ENCODE data around the gene ZCCHC17.

ZCCHC17 gene

GRCh38 chr1:31348449-31348848, 51.6 kb downstream of the ZCCHC17 start:
- no peaks in the 10 kb centered on the region for H3K27me3 ChIP-seq (ENCODE audit: control insufficient read depth, insufficient read depth, low read length)
- no peaks in the 10 kb centered on the region for H3K4me1 ChIP-seq (ENCODE audit: control insufficient read depth, insufficient read depth, low read length)
- peaks cover 13% of the 10 kb centered on the region for H3K36me3 ChIP-seq (ENCODE audit: control insufficient read depth, insufficient read depth, low read length)
- no peaks in the 10 kb centered on the region for H3K9me3 ChIP-seq (ENCODE audit: control insufficient read depth, insufficient read depth, low read length)
- no peak overlapping the region for H3K9ac ChIP-seq (ENCODE audit: low read depth, low read length)
- H3K4me3 ChIP-seq (ENCODE audit: low read depth, low read length) = no peak overlapping the region

GRCh38 chr1:31354283-31354682, 57.5 kb downstream of the ZCCHC17 start:
- no peaks in the 10 kb centered on the region for H3K4me1 ChIP-seq (ENCODE audit: control insufficient read depth, insufficient read depth, low read length)
- H3K9ac ChIP-seq (ENCODE audit: low read depth, low read length) = no peak overlapping the region
- no peak overlapping the region for H3K4me3 ChIP-seq (ENCODE audit: low read depth, low read length)
- peaks cover 8% of the 10 kb centered on the region for H3K36me3 ChIP-seq (ENCODE audit: control insufficient read depth, insufficient read depth, low read length)
- no peaks in the 10 kb centered on the region for H3K9me3 ChIP-seq (ENCODE audit: control insufficient read depth, insufficient read depth, low read length)
- H3K27me3 ChIP-seq (ENCODE audit: control insufficient read depth, insufficient read depth, low read length) = no peaks in the 10 kb centered on the region

- H3K27me3 ChIP-seq (ENCODE audit: control insufficient read depth, insufficient read depth, low read length) = no peaks in the 10 kb centered on the region
- H3K4me3 ChIP-seq (ENCODE audit: low read depth, low read length) = no peak overlapping the region
- peaks cover 9% of the 10 kb centered on the region for H3K36me3 ChIP-seq (ENCODE audit: control insufficient read depth, insufficient read depth, low read length)
- no peaks in the 10 kb centered on the region for H3K4me1 ChIP-seq (ENCODE audit: control insufficient read depth, insufficient read depth, low read length)
- H3K9ac ChIP-seq (ENCODE audit: low read depth, low read length) = no peak overlapping the region
- H3K9me3 ChIP-seq (ENCODE audit: control insufficient read depth, insufficient read depth, low read length) = no peaks in the 10 kb centered on the region
Measured at GRCh38 chr1:31356427-31356826, 59.6 kb downstream of the ZCCHC17 start.

GRCh38 chr1:31361607-31362006, 64.8 kb downstream of the ZCCHC17 start:
- Histone ChIP-seq H3K9ac (ENCODE audit: low read depth, low read length) (no peak overlapping the region), H3K27me3 (ENCODE audit: control insufficient read depth, insufficient read depth, low read length) (no peaks in the 10 kb centered on the region), H3K4me3 (ENCODE audit: low read depth, low read length) (no peak overlapping the region), H3K9me3 (ENCODE audit: control insufficient read depth, insufficient read depth, low read length) (no peaks in the 10 kb centered on the region), H3K4me1 (ENCODE audit: control insufficient read depth, insufficient read depth, low read length) (peaks cover 3% of the 10 kb centered on the region), H3K36me3 (ENCODE audit: control insufficient read depth, insufficient read depth, low read length) (peaks cover 21% of the 10 kb centered on the region)

- H3K9ac ChIP-seq (ENCODE audit: low read depth, low read length) = no peak overlapping the region
- H3K36me3 ChIP-seq (ENCODE audit: control insufficient read depth, insufficient read depth, low read length) = peaks cover 21% of the 10 kb centered on the region
- H3K27me3 ChIP-seq (ENCODE audit: control insufficient read depth, insufficient read depth, low read length) = no peaks in the 10 kb centered on the region
- peaks cover 3% of the 10 kb centered on the region for H3K4me1 ChIP-seq (ENCODE audit: control insufficient read depth, insufficient read depth, low read length)
- H3K4me3 ChIP-seq (ENCODE audit: low read depth, low read length) = no peak overlapping the region
- no peaks in the 10 kb centered on the region for H3K9me3 ChIP-seq (ENCODE audit: control insufficient read depth, insufficient read depth, low read length)
Measured at GRCh38 chr1:31362032-31362431, 65.2 kb downstream of the ZCCHC17 start.

GRCh38 chr1:31364561-31365250, 67.9 kb downstream of the ZCCHC17 start:
- Histone ChIP-seq H3K27me3 (ENCODE audit: control insufficient read depth, insufficient read depth, low read length) (no peaks in the 10 kb centered on the region), H3K9ac (ENCODE audit: low read depth, low read length) (no peak overlapping the region), H3K36me3 (ENCODE audit: control insufficient read depth, insufficient read depth, low read length) (peaks cover 25% of the 10 kb centered on the region), H3K4me3 (ENCODE audit: low read depth, low read length) (no peak overlapping the region), H3K9me3 (ENCODE audit: control insufficient read depth, insufficient read depth, low read length) (no peaks in the 10 kb centered on the region), H3K4me1 (ENCODE audit: control insufficient read depth, insufficient read depth, low read length) (peaks cover 3% of the 10 kb centered on the region)

GRCh38 chr1:31366796-31367195, 70.0 kb downstream of the ZCCHC17 start:
- no peak overlapping the region for H3K4me3 ChIP-seq (ENCODE audit: low read depth, low read length)
- no peaks in the 10 kb centered on the region for H3K27me3 ChIP-seq (ENCODE audit: control insufficient read depth, insufficient read depth, low read length)
- H3K36me3 ChIP-seq (ENCODE audit: control insufficient read depth, insufficient read depth, low read length) = peaks cover 21% of the 10 kb centered on the region
- H3K4me1 ChIP-seq (ENCODE audit: control insufficient read depth, insufficient read depth, low read length) = peaks cover 3% of the 10 kb centered on the region
- no peaks in the 10 kb centered on the region for H3K9me3 ChIP-seq (ENCODE audit: control insufficient read depth, insufficient read depth, low read length)
- H3K9ac ChIP-seq (ENCODE audit: low read depth, low read length) = no peak overlapping the region

GRCh38 chr1:31368611-31369107, 71.8 kb downstream of the ZCCHC17 start:
- no peaks in the 10 kb centered on the region for H3K27me3 ChIP-seq (ENCODE audit: control insufficient read depth, insufficient read depth, low read length)
- H3K9ac ChIP-seq (ENCODE audit: low read depth, low read length) = no peak overlapping the region
- no peak overlapping the region for H3K4me3 ChIP-seq (ENCODE audit: low read depth, low read length)
- peaks cover 17% of the 10 kb centered on the region for H3K36me3 ChIP-seq (ENCODE audit: control insufficient read depth, insufficient read depth, low read length)
- peaks cover 8% of the 10 kb centered on the region for H3K4me1 ChIP-seq (ENCODE audit: control insufficient read depth, insufficient read depth, low read length)
- H3K9me3 ChIP-seq (ENCODE audit: control insufficient read depth, insufficient read depth, low read length) = no peaks in the 10 kb centered on the region

GRCh38 chr1:31370021-31370420, 73.2 kb downstream of the ZCCHC17 start:
- Histone ChIP-seq H3K4me1 (ENCODE audit: control insufficient read depth, insufficient read depth, low read length) (peaks cover 11% of the 10 kb centered on the region), H3K36me3 (ENCODE audit: control insufficient read depth, insufficient read depth, low read length) (peaks cover 5% of the 10 kb centered on the region), H3K27me3 (ENCODE audit: control insufficient read depth, insufficient read depth, low read length) (no peaks in the 10 kb centered on the region), H3K4me3 (ENCODE audit: low read depth, low read length) (no peak overlapping the region), H3K9me3 (ENCODE audit: control insufficient read depth, insufficient read depth, low read length) (no peaks in the 10 kb centered on the region), H3K9ac (ENCODE audit: low read depth, low read length) (no peak overlapping the region)

GRCh38 chr1:31370565-31370964, 73.7 kb downstream of the ZCCHC17 start:
- Histone ChIP-seq H3K36me3 (ENCODE audit: control insufficient read depth, insufficient read depth, low read length) (peaks cover 3% of the 10 kb centered on the region), H3K4me1 (ENCODE audit: control insufficient read depth, insufficient read depth, low read length) (peaks cover 11% of the 10 kb centered on the region), H3K9ac (ENCODE audit: low read depth, low read length) (no peak overlapping the region), H3K4me3 (ENCODE audit: low read depth, low read length) (no peak overlapping the region), H3K9me3 (ENCODE audit: control insufficient read depth, insufficient read depth, low read length) (no peaks in the 10 kb centered on the region), H3K27me3 (ENCODE audit: control insufficient read depth, insufficient read depth, low read length) (no peaks in the 10 kb centered on the region)

- Histone ChIP-seq H3K4me1 (ENCODE audit: control insufficient read depth, insufficient read depth, low read length) (peaks cover 14% of the 10 kb centered on the region), H3K36me3 (ENCODE audit: control insufficient read depth, insufficient read depth, low read length) (peaks cover 3% of the 10 kb centered on the region), H3K9me3 (ENCODE audit: control insufficient read depth, insufficient read depth, low read length) (no peaks in the 10 kb centered on the region), H3K9ac (ENCODE audit: low read depth, low read length) (no peak overlapping the region), H3K4me3 (ENCODE audit: low read depth, low read length) (peak overlapping the region; percentile 74), H3K27me3 (ENCODE audit: control insufficient read depth, insufficient read depth, low read length) (no peaks in the 10 kb centered on the region)
Measured at GRCh38 chr1:31371121-31371959, 74.5 kb downstream of the ZCCHC17 start.

- Histone ChIP-seq H3K27me3 (ENCODE audit: control insufficient read depth, insufficient read depth, low read length) (no peaks in the 10 kb centered on the region), H3K9ac (ENCODE audit: low read depth, low read length) (no peak overlapping the region), H3K4me3 (ENCODE audit: low read depth, low read length) (peak overlapping the region; percentile 74), H3K4me1 (ENCODE audit: control insufficient read depth, insufficient read depth, low read length) (peaks cover 15% of the 10 kb centered on the region), H3K9me3 (ENCODE audit: control insufficient read depth, insufficient read depth, low read length) (no peaks in the 10 kb centered on the region), H3K36me3 (ENCODE audit: control insufficient read depth, insufficient read depth, low read length) (peaks cover 3% of the 10 kb centered on the region)
Measured at GRCh38 chr1:31372051-31372450, 75.2 kb downstream of the ZCCHC17 start.

Data from iPS-15b (cell line).